ENCODE data around the gene DGKA.

The DGKA gene

DNA sequence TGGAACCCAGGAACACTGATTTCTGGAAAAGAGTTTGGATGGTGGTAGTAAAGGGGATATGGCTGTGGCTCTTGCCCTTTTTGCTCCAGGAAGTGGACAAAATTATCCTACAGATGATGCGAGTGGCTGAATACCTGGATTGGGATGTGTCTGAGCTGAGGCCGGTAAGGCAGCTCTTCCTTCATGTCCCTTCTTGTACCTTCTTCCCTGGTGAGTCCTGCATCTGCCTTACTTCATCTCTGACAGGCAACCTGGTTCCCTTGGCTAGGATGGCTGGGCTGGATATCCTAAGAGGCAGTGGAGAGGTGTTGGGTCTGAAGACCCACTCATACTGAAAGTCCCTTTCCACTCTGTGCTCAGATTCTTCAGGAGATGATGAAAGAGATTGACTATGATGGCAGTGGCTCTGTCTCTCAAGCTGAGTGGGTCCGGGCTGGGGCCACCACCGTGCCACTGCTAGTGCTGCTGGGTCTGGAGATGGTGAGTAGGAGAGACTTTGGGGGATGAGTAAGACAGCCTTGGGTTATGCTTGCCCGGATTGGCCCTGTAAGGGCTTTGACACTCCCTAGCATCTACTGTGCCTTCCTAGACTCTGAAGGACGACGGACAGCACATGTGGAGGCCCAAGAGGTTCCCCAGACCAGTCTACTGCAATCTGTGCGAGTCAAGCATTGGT, 8.0 kb downstream of the DGKA start:
- Histone ChIP-seq H2AK5ac (ENCODE audit: low read length) (no peak overlapping the region), H3K4me1 (ENCODE audit: control insufficient read depth, low read depth, low read length) (no peaks in the 10 kb centered on the region), H3K79me2 (ENCODE audit: control insufficient read depth, insufficient read depth, low read length) (no peaks in the 10 kb centered on the region), H3K56ac (ENCODE audit: low read length) (no peak overlapping the region), H2BK15ac (replicated peaks; ENCODE audit: low read depth) (no peak overlapping the region), H3K36me3 (ENCODE audit: control insufficient read depth, insufficient read depth, low read length) (no peaks in the 10 kb centered on the region), H3K27me3 (ENCODE audit: insufficient read depth, low read length, poor library complexity) (peaks cover 4% of the 10 kb centered on the region), H2BK120ac (ENCODE audit: low read depth, low read length) (no peak overlapping the region), H3K79me1 (ENCODE audit: low read length) (no peaks in the 10 kb centered on the region), H3K23ac (ENCODE audit: low read length) (peak overlapping the region; percentile 69), H3K4ac (ENCODE audit: low read depth, low read length) (no peak overlapping the region), H3K27ac (ENCODE audit: low read depth, low read length) (no peak overlapping the region), H4K8ac (ENCODE audit: low read depth, low read length) (no peak overlapping the region), H3K18ac (ENCODE audit: low read length) (no peak overlapping the region), H3K9ac (ENCODE audit: low read length) (no peak overlapping the region), H3K4me3 (ENCODE audit: low read length) (no peak overlapping the region), H4K5ac (ENCODE audit: low read length) (no peak overlapping the region), H2BK5ac (ENCODE audit: low read length) (no peak overlapping the region), H3K4me2 (ENCODE audit: low read length) (no peak overlapping the region)
- no peak for DNase-seq
- no CpG with 5 or more reads among the region's 8 CpGs for WGBS (ENCODE audit: extremely low coverage, insufficient coverage, low lambda C conversion rate)

DNA sequence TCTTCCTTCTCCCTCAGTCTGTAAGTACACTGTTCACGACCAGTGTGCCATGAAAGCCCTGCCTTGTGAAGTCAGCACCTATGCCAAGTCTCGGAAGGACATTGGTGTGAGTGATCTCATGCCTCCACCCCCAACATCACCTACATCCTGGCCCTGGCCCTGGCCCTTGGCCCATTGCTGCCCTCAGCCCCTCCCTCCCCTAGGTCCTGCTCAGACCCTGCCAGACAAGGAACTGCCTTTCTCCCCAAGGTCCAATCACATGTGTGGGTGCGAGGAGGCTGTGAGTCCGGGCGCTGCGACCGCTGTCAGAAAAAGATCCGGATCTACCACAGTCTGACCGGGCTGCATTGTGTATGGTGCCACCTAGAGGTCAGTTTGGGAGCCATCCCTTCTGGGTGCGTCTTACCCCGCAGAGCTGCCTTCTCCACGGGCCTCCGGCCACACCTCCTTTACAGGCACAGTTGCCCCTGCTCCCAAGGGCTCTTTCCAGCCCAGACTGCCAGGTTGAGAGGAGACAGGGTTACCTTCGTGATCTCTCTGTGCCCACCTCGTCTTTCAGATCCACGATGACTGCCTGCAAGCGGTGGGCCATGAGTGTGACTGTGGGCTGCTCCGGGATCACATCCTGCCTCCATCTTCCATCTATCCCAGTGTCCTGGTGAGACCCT, 9.2 kb downstream of the DGKA start:
- Histone ChIP-seq H3K9ac (ENCODE audit: low read length) (peak overlapping the region; percentile 37), H3K23ac (ENCODE audit: low read length) (no peak overlapping the region), H3K56ac (ENCODE audit: low read length) (peak overlapping the region; percentile 42), H3K27ac (ENCODE audit: low read depth, low read length) (no peak overlapping the region), H3K4me3 (ENCODE audit: low read length) (no peak overlapping the region), H3K36me3 (ENCODE audit: control insufficient read depth, insufficient read depth, low read length) (no peaks in the 10 kb centered on the region), H2BK120ac (ENCODE audit: low read depth, low read length) (no peak overlapping the region), H4K8ac (ENCODE audit: low read depth, low read length) (no peak overlapping the region), H3K4me2 (ENCODE audit: low read length) (no peak overlapping the region), H3K18ac (ENCODE audit: low read length) (no peak overlapping the region), H2BK15ac (replicated peaks; ENCODE audit: low read depth) (no peak overlapping the region), H3K27me3 (ENCODE audit: insufficient read depth, low read length, poor library complexity) (no peaks in the 10 kb centered on the region), H2AK5ac (ENCODE audit: low read length) (no peak overlapping the region), H4K5ac (ENCODE audit: low read length) (no peak overlapping the region), H3K4ac (ENCODE audit: low read depth, low read length) (no peak overlapping the region), H3K79me1 (ENCODE audit: low read length) (no peaks in the 10 kb centered on the region), H3K79me2 (ENCODE audit: control insufficient read depth, insufficient read depth, low read length) (no peaks in the 10 kb centered on the region), H2BK5ac (ENCODE audit: low read length) (no peak overlapping the region), H3K4me1 (ENCODE audit: control insufficient read depth, low read depth, low read length) (no peaks in the 10 kb centered on the region)
- no CpG with 5 or more reads among the region's 18 CpGs for WGBS (ENCODE audit: extremely low coverage, insufficient coverage, low lambda C conversion rate)
- peak; percentile 91 for DNase-seq

DNA sequence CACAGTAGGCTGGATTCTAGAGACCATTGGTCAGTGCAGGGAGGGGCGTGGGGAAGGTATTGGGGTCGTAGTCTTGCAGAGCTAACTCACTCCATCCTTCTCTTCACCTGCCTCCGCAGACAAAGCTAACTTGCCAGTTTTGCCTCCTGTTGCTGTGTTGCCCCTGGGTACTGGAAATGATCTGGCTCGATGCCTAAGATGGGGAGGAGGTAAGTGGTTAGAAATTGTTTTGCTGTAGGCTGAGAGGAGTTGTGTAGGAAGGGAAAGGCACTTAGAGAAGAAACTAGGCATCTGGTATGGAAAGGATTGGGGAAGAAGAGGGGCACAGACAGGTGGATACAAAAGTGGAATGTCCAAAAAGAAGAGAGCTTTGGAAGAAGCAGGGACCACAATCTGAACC, 11.1 kb downstream of the DGKA start:
- Histone ChIP-seq H3K36me3 (ENCODE audit: control insufficient read depth, insufficient read depth, low read length) (no peaks in the 10 kb centered on the region), H3K9ac (ENCODE audit: low read length) (no peak overlapping the region), H3K23ac (ENCODE audit: low read length) (no peak overlapping the region), H4K8ac (ENCODE audit: low read depth, low read length) (no peak overlapping the region), H3K4me2 (ENCODE audit: low read length) (no peak overlapping the region), H3K27me3 (ENCODE audit: insufficient read depth, low read length, poor library complexity) (no peaks in the 10 kb centered on the region), H2AK5ac (ENCODE audit: low read length) (no peak overlapping the region), H3K56ac (ENCODE audit: low read length) (peak overlapping the region; percentile 26), H3K79me1 (ENCODE audit: low read length) (no peaks in the 10 kb centered on the region), H2BK120ac (ENCODE audit: low read depth, low read length) (no peak overlapping the region), H4K5ac (ENCODE audit: low read length) (no peak overlapping the region), H2BK5ac (ENCODE audit: low read length) (no peak overlapping the region), H3K4me3 (ENCODE audit: low read length) (no peak overlapping the region), H2BK15ac (replicated peaks; ENCODE audit: low read depth) (no peak overlapping the region), H3K18ac (ENCODE audit: low read length) (no peak overlapping the region), H3K4ac (ENCODE audit: low read depth, low read length) (no peak overlapping the region), H3K27ac (ENCODE audit: low read depth, low read length) (no peak overlapping the region), H3K4me1 (ENCODE audit: control insufficient read depth, low read depth, low read length) (no peaks in the 10 kb centered on the region), H3K79me2 (ENCODE audit: control insufficient read depth, insufficient read depth, low read length) (no peaks in the 10 kb centered on the region)
- DNase-seq: no peak
- WGBS (ENCODE audit: extremely low coverage, insufficient coverage, low lambda C conversion rate): no CpG with 5 or more reads among the region's 4 CpGs

DNA sequence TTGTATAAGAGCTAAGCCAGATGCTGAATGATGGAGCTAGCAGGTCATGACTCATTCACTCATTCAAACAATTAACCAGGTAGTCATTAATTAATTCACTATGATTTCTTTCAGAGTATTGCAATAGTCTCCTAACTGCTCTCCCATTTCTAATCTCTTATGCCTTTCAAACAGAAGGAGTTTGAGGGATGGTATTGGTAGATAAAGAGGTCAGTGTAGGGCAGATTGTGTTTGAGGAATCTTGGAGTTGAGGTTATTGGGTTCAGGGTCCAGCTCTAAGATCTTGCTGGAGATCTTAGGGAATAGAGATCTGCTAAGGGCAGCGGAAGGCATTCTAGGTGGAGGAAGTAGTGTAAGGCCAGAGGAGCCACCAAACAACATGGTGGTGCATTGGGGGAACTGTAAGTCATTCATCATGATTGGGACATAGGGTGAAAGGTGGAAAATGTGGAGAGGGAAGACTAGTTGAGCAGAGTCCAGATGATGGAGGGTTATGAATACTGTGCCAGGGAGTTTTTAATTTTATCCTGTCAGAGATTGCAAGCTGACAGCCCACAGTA, 11.7 kb downstream of the DGKA start:
- no peaks in the 10 kb centered on the region for H3K36me3 ChIP-seq (ENCODE audit: control insufficient read depth, insufficient read depth, low read length)
- no peaks in the 10 kb centered on the region for H3K79me2 ChIP-seq (ENCODE audit: control insufficient read depth, insufficient read depth, low read length)
- no peak overlapping the region for H3K27ac ChIP-seq (ENCODE audit: low read depth, low read length)
- H3K27me3 ChIP-seq (ENCODE audit: insufficient read depth, low read length, poor library complexity): no peaks in the 10 kb centered on the region
- no peak overlapping the region for H3K4ac ChIP-seq (ENCODE audit: low read depth, low read length)
- no peak overlapping the region for H2AK5ac ChIP-seq (ENCODE audit: low read length)
- H3K4me3 ChIP-seq (ENCODE audit: low read length): no peak overlapping the region
- no peak overlapping the region for H3K18ac ChIP-seq (ENCODE audit: low read length)
- no peak overlapping the region for H2BK120ac ChIP-seq (ENCODE audit: low read depth, low read length)
- no peak overlapping the region for H4K5ac ChIP-seq (ENCODE audit: low read length)
- no peaks in the 10 kb centered on the region for H3K4me1 ChIP-seq (ENCODE audit: control insufficient read depth, low read depth, low read length)
- no peak overlapping the region for H3K4me2 ChIP-seq (ENCODE audit: low read length)
- no peak for DNase-seq
- H3K9ac ChIP-seq (ENCODE audit: low read length): no peak overlapping the region
- H3K56ac ChIP-seq (ENCODE audit: low read length): no peak overlapping the region
- H2BK5ac ChIP-seq (ENCODE audit: low read length): no peak overlapping the region
- H3K79me1 ChIP-seq (ENCODE audit: low read length): no peaks in the 10 kb centered on the region
- no peak overlapping the region for H2BK15ac ChIP-seq (replicated peaks; ENCODE audit: low read depth)
- no CpG with 5 or more reads among the region's 1 CpG for WGBS (ENCODE audit: extremely low coverage, insufficient coverage, low lambda C conversion rate)
- no peak overlapping the region for H3K23ac ChIP-seq (ENCODE audit: low read length)
- H4K8ac ChIP-seq (ENCODE audit: low read depth, low read length): no peak overlapping the region

DNA sequence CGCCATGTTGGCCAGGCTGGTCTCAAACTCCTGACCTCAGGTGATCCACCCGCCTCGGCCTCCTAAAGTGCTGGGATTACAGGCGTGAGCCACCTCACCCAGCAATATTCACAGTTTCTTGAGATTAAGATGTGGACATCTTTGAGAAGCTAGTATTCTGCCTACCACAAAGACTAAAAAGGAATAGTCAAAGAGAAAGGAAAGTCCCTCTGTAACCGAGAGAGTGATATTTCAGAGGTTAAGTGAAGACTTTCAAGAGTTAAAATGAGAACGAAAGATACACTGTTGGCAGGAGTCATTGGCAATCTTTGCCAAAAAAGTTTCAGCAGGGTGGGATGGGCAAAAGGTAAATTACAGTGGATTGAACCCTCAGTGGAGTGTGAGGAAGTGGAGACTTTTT, 15.6 kb downstream of the DGKA start:
- no peaks in the 10 kb centered on the region for H3K36me3 ChIP-seq (ENCODE audit: control insufficient read depth, insufficient read depth, low read length)
- no peak overlapping the region for H3K4me3 ChIP-seq (ENCODE audit: low read length)
- no peaks in the 10 kb centered on the region for H3K79me1 ChIP-seq (ENCODE audit: low read length)
- no peak overlapping the region for H2AK5ac ChIP-seq (ENCODE audit: low read length)
- H3K4ac ChIP-seq (ENCODE audit: low read depth, low read length): no peak overlapping the region
- H2BK120ac ChIP-seq (ENCODE audit: low read depth, low read length): no peak overlapping the region
- no peak overlapping the region for H3K23ac ChIP-seq (ENCODE audit: low read length)
- H3K56ac ChIP-seq (ENCODE audit: low read length): no peak overlapping the region
- no peak for DNase-seq
- no peaks in the 10 kb centered on the region for H3K4me1 ChIP-seq (ENCODE audit: control insufficient read depth, low read depth, low read length)
- WGBS (ENCODE audit: extremely low coverage, insufficient coverage, low lambda C conversion rate): no CpG with 5 or more reads among the region's 6 CpGs
- H2BK15ac ChIP-seq (replicated peaks; ENCODE audit: low read depth): no peak overlapping the region
- no peak overlapping the region for H3K27ac ChIP-seq (ENCODE audit: low read depth, low read length)
- H4K8ac ChIP-seq (ENCODE audit: low read depth, low read length): no peak overlapping the region
- H3K18ac ChIP-seq (ENCODE audit: low read length): no peak overlapping the region
- no peaks in the 10 kb centered on the region for H3K79me2 ChIP-seq (ENCODE audit: control insufficient read depth, insufficient read depth, low read length)
- H3K4me2 ChIP-seq (ENCODE audit: low read length): no peak overlapping the region
- H4K5ac ChIP-seq (ENCODE audit: low read length): no peak overlapping the region
- H2BK5ac ChIP-seq (ENCODE audit: low read length): no peak overlapping the region
- no peaks in the 10 kb centered on the region for H3K27me3 ChIP-seq (ENCODE audit: insufficient read depth, low read length, poor library complexity)
- no peak overlapping the region for H3K9ac ChIP-seq (ENCODE audit: low read length)
